GM23248 (cell line): Measurements from ENCODE around the gene MYLK. TPM values are rescaled to one million over a fixed set of nuclear protein-coding genes. Genes with fewer than 3 reads are reported as not detected.

Source experiments
- DNase-seq: peaks from one replicate; pipeline ENCODE4 v3.0.0-alpha.2; 2015
- H2AFZ ChIP-seq: fragments of 200-600 bp; sonication (generic); 2 replicates; pipeline ENCODE4 v1.6.1; 2016; ENCODE audit warnings: antibody characterized with exemption
- H3F3A ChIP-seq: fragments of 200-600 bp; sonication (generic); 2 replicates; pipeline ENCODE4 v1.6.1; 2016; ENCODE audit warnings: mild to moderate bottlenecking, antibody characterized with exemption, mixed run types; ENCODE audit not compliant: insufficient read depth
- H3K27ac ChIP-seq: fragments of 200-600 bp; sonication (generic); 2 replicates; pipeline ENCODE4 v1.5.1; 2016; ENCODE audit warnings: mild to moderate bottlenecking
- H3K27me3 ChIP-seq: fragments of 200-600 bp; sonication (generic); replicated peaks from 2 replicates; pipeline ENCODE4 v1.6.1; 2016; ENCODE audit warnings: mild to moderate bottlenecking; ENCODE audit not compliant: insufficient read depth
- H3K36me3 ChIP-seq: fragments of 200-600 bp; sonication (generic); 2 replicates; pipeline ENCODE4 v1.6.1; 2016; ENCODE audit warnings: low read depth, mild to moderate bottlenecking
- H3K4me1 ChIP-seq: fragments of 200-600 bp; sonication (generic); 2 replicates; pipeline ENCODE4 v1.6.1; 2016; ENCODE audit warnings: mild to moderate bottlenecking; ENCODE audit not compliant: insufficient read depth
- H3K4me2 ChIP-seq: fragments of 200-600 bp; sonication (generic); one replicate; pipeline ENCODE4 v1.6.1; 2016; ENCODE audit warnings: mild to moderate bottlenecking; ENCODE audit not compliant: unreplicated experiment
- H3K4me3 ChIP-seq: fragments of 200-600 bp; sonication (generic); 2 replicates; pipeline ENCODE4 v1.5.1; 2016; ENCODE audit warnings: mild to moderate bottlenecking
- H3K79me2 ChIP-seq: fragments of 200-600 bp; sonication (generic); 2 replicates; pipeline ENCODE4 v1.6.1; 2016; ENCODE audit warnings: mild to moderate bottlenecking; ENCODE audit not compliant: insufficient read depth
- H3K9ac ChIP-seq: fragments of 200-600 bp; sonication (generic); 2 replicates; pipeline ENCODE4 v1.6.1; 2016; ENCODE audit warnings: mild to moderate bottlenecking
- H3K9me2 ChIP-seq: fragments of 200-600 bp; sonication (generic); 2 replicates; pipeline ENCODE4 v1.6.1; 2016; ENCODE audit warnings: mixed run types, mild to moderate bottlenecking, moderate library complexity; ENCODE audit not compliant: insufficient read depth
- H3K9me3 ChIP-seq: fragments of 200-600 bp; sonication (generic); one replicate; pipeline ENCODE4 v1.6.1; 2017; ENCODE audit warnings: low read depth
- H4K20me1 ChIP-seq: fragments of 200-600 bp; sonication (generic); 2 replicates; pipeline ENCODE4 v1.6.0; 2016; ENCODE audit not compliant: insufficient read depth
- EZH2 ChIP-seq: fragments of 200-600 bp; sonication (generic); IDR thresholded peaks from 2 replicates; pipeline ENCODE4 v1.6.1; 2018; ENCODE audit warnings: antibody characterized with exemption, mild to moderate bottlenecking; ENCODE audit not compliant: insufficient read depth, poor library complexity, severe bottlenecking
- EZH2phosphoT487 ChIP-seq: fragments of 200-600 bp; sonication (generic); IDR thresholded peaks from 2 replicates; pipeline ENCODE4 v1.6.1; 2018; ENCODE audit warnings: antibody characterized with exemption, moderate library complexity, mild to moderate bottlenecking, low read depth; ENCODE audit not compliant: insufficient read depth
- WGBS, 2 experiments: methylation state at CpG; one replicate each; pipeline ENCODE4 v1.1.6; 2015 to 2017; ENCODE audit warnings: low lambda C conversion rate in 2 of 2, low coverage in 1 of 2; ENCODE audit errors: missing lambda C conversion rate in 2 of 2; 5-methylcytosine and 5-hydroxymethylcytosine counted together
- in situ Hi-C: fragments of 300-500 bp; cut with MboI; formaldehyde crosslinking; loops from 2 replicates; pipeline ENCODE4 v1.15.0; 2020
- polyA plus RNA-seq: library from polyadenylated mRNA; unstranded; fragments of >200 nt; fragmentation: Nextera tagmentation; extraction: Ambion mirVana; gene quantifications from 2 replicates; pipeline ENCODE4 v1.2.1, GENCODE V29; 2016
- total RNA-seq: library from RNA; depleted of rRNA; stranded (reverse); fragments of >200 nt; shearing (Covaris generic); gene quantifications from 2 replicates; pipeline ENCODE4 v1.2.3, GENCODE V29; 2014

The MYLK gene
- total and polyA plus RNA-seq, 2 experiments from 2014 or later = 110 to 174 TPM

DNA sequence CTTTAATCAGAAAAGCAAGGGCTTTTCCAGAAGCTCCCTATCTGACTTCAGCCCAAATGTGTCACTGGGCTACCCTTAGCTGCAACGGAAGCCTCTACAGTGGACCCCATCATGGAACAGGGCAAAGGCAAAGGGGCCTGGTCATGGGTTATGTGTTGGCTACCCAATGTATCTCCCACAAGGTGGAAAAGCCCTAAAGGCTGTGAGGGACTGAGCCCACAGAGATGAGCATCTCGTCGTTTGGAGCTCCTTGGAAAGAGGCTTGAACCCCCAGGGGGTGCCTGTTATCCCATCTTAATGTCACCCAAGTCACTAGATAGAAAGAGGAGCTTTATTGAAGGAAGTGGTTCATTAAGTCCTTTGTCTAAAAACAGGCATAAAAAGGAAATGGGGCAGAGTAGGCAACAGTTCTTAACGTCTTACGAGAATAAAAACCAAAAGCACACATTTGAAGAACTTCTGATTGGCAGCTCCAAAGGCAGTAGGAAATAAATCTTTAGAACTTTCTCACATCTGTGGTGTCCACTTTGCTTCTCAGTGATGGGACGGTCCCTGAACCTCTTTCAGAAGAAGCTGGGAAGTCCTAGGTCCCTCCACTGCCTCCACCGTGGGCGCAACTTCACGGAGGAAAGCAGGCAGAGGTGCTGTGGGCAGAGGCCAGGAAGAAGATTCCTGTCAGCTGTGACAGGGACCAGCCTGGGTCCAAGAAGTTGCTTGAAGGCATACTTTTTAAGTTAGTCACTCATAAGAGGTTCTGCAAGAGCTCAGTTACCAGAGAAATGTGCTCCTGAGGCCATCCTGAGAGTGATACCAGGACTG is 93.7 kb downstream of the MYLK start:
- peak overlapping the region; percentile 51 for H3K4me2 ChIP-seq
- peak; percentile 67 for DNase-seq
- in situ Hi-C loops = no loop called here

DNA sequence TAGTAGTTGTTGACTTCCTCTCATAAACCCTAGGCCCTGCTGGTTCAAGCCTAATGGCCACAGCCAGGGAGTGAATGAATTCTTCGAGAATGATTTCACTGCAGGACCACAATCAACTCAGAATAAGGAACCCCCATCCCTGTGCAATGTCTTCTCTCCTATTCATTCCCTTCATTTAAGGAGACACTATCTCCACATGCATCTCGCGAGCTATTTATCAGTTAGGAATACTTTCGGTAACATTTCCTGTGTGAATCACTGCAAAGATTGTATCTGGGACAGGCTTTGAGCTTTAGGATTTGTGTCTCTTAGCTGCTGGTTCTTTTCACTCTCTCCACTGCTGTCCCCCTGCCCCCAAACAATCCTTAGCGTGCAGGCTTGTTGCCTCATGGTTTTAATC is 94.4 kb downstream of the MYLK start:
- in situ Hi-C loops = no loop called here
- no peaks in the 10 kb centered on the region for H3K9me2 ChIP-seq
- WGBS, 2 experiments = 11 to 15% methylated on average over 5 of the region's 5 CpGs
- peak; percentile 81 for DNase-seq
- no peak overlapping the region for H2AFZ ChIP-seq
- H3K9ac ChIP-seq = no peak overlapping the region
- TF ChIP-seq EZH2phosphoT487 = no peak
- no peak overlapping the region for H3K4me3 ChIP-seq
- peaks cover 30% of the 10 kb centered on the region; the same call in 1 of the 2 replicates for H3K36me3 ChIP-seq
- peaks cover 36% of the 10 kb centered on the region for H3F3A ChIP-seq
- H3K27me3 ChIP-seq = no peaks in the 10 kb centered on the region
- H3K4me1 ChIP-seq = peaks cover 48% of the 10 kb centered on the region
- no peaks in the 10 kb centered on the region for H4K20me1 ChIP-seq
- H3K9me3 ChIP-seq = no peaks in the 10 kb centered on the region
- H3K27ac ChIP-seq = peak overlapping the region; percentile 47
- H3K4me2 ChIP-seq = peak overlapping the region; percentile 51
- H3K79me2 ChIP-seq = peaks cover 30% of the 10 kb centered on the region

More for the DNA sequence above, 93.7 kb downstream of the MYLK start:
- Histone ChIP-seq H3K9me2 (no peaks in the 10 kb centered on the region), H3K4me3 (no peak overlapping the region), H3K9ac (no peak overlapping the region), H3K9me3 (no peaks in the 10 kb centered on the region), H4K20me1 (no peaks in the 10 kb centered on the region), H3K4me1 (peaks cover 48% of the 10 kb centered on the region), H3K79me2 (peaks cover 23% of the 10 kb centered on the region), H3K27ac (peak overlapping the region; percentile 47), H3F3A (peaks cover 36% of the 10 kb centered on the region), H3K36me3 (peaks cover 24% of the 10 kb centered on the region; the same call in 1 of the 2 replicates), H2AFZ (no peak overlapping the region), H3K27me3 (no peaks in the 10 kb centered on the region)
- no peak for TF ChIP-seq EZH2phosphoT487
- no peak for TF ChIP-seq EZH2
- 77 to 81% methylated on average over 9 of the region's 9 CpGs for whole genome bisulfite sequencing, 2 experiments

GRCh38 chr3:123789160-123789559 is 95.0 kb downstream of the MYLK start:
- TF ChIP-seq EZH2phosphoT487 (no peak), EZH2 (no peak)
- Histone ChIP-seq H3F3A (peaks cover 36% of the 10 kb centered on the region), H3K36me3 (peaks cover 30% of the 10 kb centered on the region; the same call in 1 of the 2 replicates), H3K4me3 (no peak overlapping the region), H2AFZ (no peak overlapping the region), H4K20me1 (no peaks in the 10 kb centered on the region), H3K4me2 (peak overlapping the region; percentile 51), H3K4me1 (peaks cover 48% of the 10 kb centered on the region), H3K9me2 (no peaks in the 10 kb centered on the region), H3K9ac (no peak overlapping the region), H3K9me3 (no peaks in the 10 kb centered on the region), H3K27me3 (no peaks in the 10 kb centered on the region), H3K79me2 (peaks cover 31% of the 10 kb centered on the region), H3K27ac (peak overlapping the region; percentile 47)
- 97% methylated on average over 9 of the region's 9 CpGs for WGBS, 2 experiments
- no peak for DNase-seq
- in situ Hi-C loops = no loop called here

- peaks cover 31% of the 10 kb centered on the region; the same call in 1 of the 2 replicates for H3K36me3 ChIP-seq
- H3K9me2 ChIP-seq = no peaks in the 10 kb centered on the region
- peak; percentile 70 for DNase-seq
- peaks cover 50% of the 10 kb centered on the region for H3K4me1 ChIP-seq
- no peak overlapping the region for H3K9ac ChIP-seq
- peak overlapping the region; percentile 47 for H3K27ac ChIP-seq
- no peak overlapping the region for H2AFZ ChIP-seq
- in situ Hi-C loops = no loop called here
- no peak overlapping the region for H3K4me3 ChIP-seq
- peak overlapping the region; percentile 51 for H3K4me2 ChIP-seq
- H4K20me1 ChIP-seq = no peaks in the 10 kb centered on the region
- no peaks in the 10 kb centered on the region for H3K9me3 ChIP-seq
- H3F3A ChIP-seq = peaks cover 40% of the 10 kb centered on the region
- H3K27me3 ChIP-seq = no peaks in the 10 kb centered on the region
- H3K79me2 ChIP-seq = peaks cover 27% of the 10 kb centered on the region; the same call in 1 of the 2 replicates
- TF ChIP-seq EZH2phosphoT487 (no peak), EZH2 (no peak)
- WGBS, 2 experiments = 82 to 84% methylated on average over 2 of the region's 2 CpGs
These were observed 95.4 kb downstream of the MYLK start for GRCh38 chr3:123788710-123789109.
